SU-DHL-6 (cell line): ENCODE results near the gene PIGS.

Experiments
- CTCF ChIP-seq: fragments of 200-600 bp; sonication (generic); IDR thresholded peaks from one replicate; pipeline ENCODE4 v1.5.1; 2017; ENCODE audit warnings: antibody characterized with exemption, mild to moderate bottlenecking, low read length, moderate library complexity; ENCODE audit not compliant: insufficient read depth, poor library complexity, severe bottlenecking
- EZH2phosphoT487 ChIP-seq: fragments of 200-600 bp; sonication (generic), shearing (Covaris generic); conservative IDR thresholded peaks from 2 replicates; pipeline ENCODE4 v1.6.1; 2018; ENCODE audit warnings: mild to moderate bottlenecking, antibody characterized with exemption, low read length, moderate library complexity, mixed read lengths

DNA sequence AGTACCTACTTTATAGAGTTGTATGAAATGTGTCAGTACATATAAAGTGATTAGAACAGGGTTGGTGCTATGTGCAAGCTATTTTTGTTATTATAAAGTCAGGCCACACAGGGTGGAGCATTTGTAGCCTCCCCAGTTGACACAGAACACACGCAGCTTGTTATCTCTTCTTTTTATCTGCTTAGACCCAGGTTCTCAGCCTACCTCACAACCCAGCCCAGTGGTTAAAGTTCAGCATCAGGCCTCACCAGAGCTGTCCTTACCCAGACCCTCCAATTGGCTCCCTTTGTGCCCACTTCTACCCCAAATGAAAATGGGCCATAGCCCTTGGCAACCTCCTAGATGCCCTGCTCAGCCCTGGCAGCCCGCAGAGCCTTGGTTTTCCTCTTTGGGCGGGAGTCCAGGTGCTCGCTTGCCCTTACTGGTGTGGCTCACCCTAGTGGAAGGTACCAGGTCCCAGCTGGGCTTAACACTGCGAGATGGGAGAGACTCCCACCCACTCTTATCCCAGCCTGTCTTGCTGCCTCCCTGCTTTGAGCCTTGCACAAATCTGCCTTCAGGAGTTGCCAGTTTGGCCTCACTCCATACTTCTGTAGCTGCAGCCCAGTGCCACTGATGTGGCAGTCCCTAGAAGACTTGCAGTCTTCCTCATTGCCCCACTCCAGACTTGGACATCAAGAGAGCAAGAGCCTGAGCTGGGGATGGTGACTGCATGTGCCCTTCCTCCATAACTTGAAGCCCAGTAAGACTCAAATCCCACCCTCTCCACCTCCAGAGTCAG, 1.1 kb upstream of the PIGS start:
- no peak for TF ChIP-seq CTCF
- no peak for TF ChIP-seq EZH2phosphoT487
